GM12878 (cell line): Measurements from ENCODE around the gene TMC6. TPM values are rescaled to one million over a fixed set of nuclear protein-coding genes. Genes with fewer than 3 reads are reported as not detected.

ENCODE experiments used
- ATAC-seq: fragments of 200-7000 bp; cut with Tn5 transposase; 3 replicates; pipeline ENCODE4 v1.9.1; 2020; ENCODE audit warnings: mild to moderate bottlenecking, moderate library complexity
- BruUV-seq: library from RNA; stranded (reverse); fragments of 400-500 nt; replicated peaks from 2 replicates; lab custom pipeline; 2021; lab: Mats Ljungman, UMichigan
- CTCF ChIA-PET: fragments of 300-600 bp; sonication (Branson Sonifier 250); formaldehyde crosslinking; extraction: SDS; loops from one replicate; lab custom pipeline; 2021; ENCODE audit warnings: inconsistent platforms; lab: Yijun Ruan, JAX
- POLR2A ChIA-PET: fragments of 350-600 bp; formaldehyde crosslinking; extraction: SDS; loops from one replicate; lab custom pipeline; 2021; ENCODE audit warnings: inconsistent platforms; lab: Charles Lee
- RAD21 ChIA-PET: fragments of 300-600 bp; sonication (Branson Sonifier 250); formaldehyde crosslinking; loops from one replicate; lab custom pipeline; 2023; ENCODE audit warnings: antibody characterized with exemption; ENCODE audit not compliant: unreplicated experiment; lab: Charles Lee
- SMC1A ChIA-PET: fragments of 300-600 bp; sonication (Branson Sonifier 250); formaldehyde crosslinking; loops from one replicate; lab custom pipeline; 2023; ENCODE audit not compliant: unreplicated experiment, uncharacterized antibody; lab: Charles Lee
- DNase-seq: peaks from one replicate; pipeline ENCODE4 v3.0.0-alpha.2; 2011; ENCODE audit warnings: low read depth, low spot score
- FAIRE-seq: peaks from 3 replicates; lab custom pipeline; 2011; peaks lifted over from hg19 to GRCh38; lab: Jason Lieb, UNC
- H2AFZ ChIP-seq: 2 replicates; pipeline ENCODE4 v1.6.0; 2011; ENCODE audit warnings: low read depth, low read length, control low read depth; ENCODE audit not compliant: control insufficient read depth
- H3K27ac ChIP-seq: 2 replicates; pipeline ENCODE4 v1.5.1; 2011; ENCODE audit warnings: control low read depth; ENCODE audit not compliant: control insufficient read depth, insufficient read depth
- H3K27me3 ChIP-seq, 2 experiments: replicated peaks in 1 of 2; 2 replicates each; pipeline versions ENCODE4 v1.6.0 to v1.6.1; 2011; ENCODE audit warnings: low read length in 1 of 2; ENCODE audit not compliant: control insufficient read depth in 2 of 2, insufficient read depth in 2 of 2
- H3K36me3 ChIP-seq, 2 experiments: 2 replicates each; pipeline ENCODE4 v1.5.1; 2011; ENCODE audit warnings: low read length in 1 of 2; ENCODE audit not compliant: control insufficient read depth in 2 of 2, insufficient read depth in 2 of 2
- H3K4me1 ChIP-seq: 2 replicates; pipeline ENCODE4 v1.6.1; 2011; ENCODE audit warnings: mild to moderate bottlenecking, low read length, moderate library complexity, mixed read lengths; ENCODE audit not compliant: control insufficient read depth, insufficient read depth
- H3K4me2 ChIP-seq: 2 replicates; pipeline ENCODE4 v1.6.0; 2011; ENCODE audit warnings: control low read depth; ENCODE audit not compliant: control insufficient read depth, insufficient read depth
- H3K4me3 ChIP-seq: fragments of 200-600 bp; sonication (generic); 2 replicates; pipeline ENCODE4 v1.5.1; 2016
- H3K79me2 ChIP-seq: 2 replicates; pipeline ENCODE4 v1.6.0; 2011; ENCODE audit warnings: low read length; ENCODE audit not compliant: control insufficient read depth, insufficient read depth
- H3K9ac ChIP-seq: 2 replicates; pipeline ENCODE4 v1.8.0; 2011; ENCODE audit warnings: low read length, control low read depth, mixed read lengths; ENCODE audit not compliant: control insufficient read depth, insufficient read depth
- H3K9me3 ChIP-seq: replicated peaks from 3 replicates; pipeline ENCODE4 v1.5.1; 2011; ENCODE audit warnings: mild to moderate bottlenecking, low read length; ENCODE audit not compliant: control insufficient read depth, insufficient read depth
- H4K20me1 ChIP-seq: 2 replicates; pipeline ENCODE4 v1.6.0; 2011; ENCODE audit not compliant: control insufficient read depth, insufficient read depth
- ATF3 ChIP-seq: IDR thresholded peaks from 2 replicates; pipeline ENCODE4 v1.6.1; 2011; ENCODE audit warnings: low read depth, mild to moderate bottlenecking, low read length, moderate library complexity, borderline replicate concordance; ENCODE audit errors: extremely low read depth
- CTCF ChIP-seq, 3 experiments: IDR thresholded peaks in 2 of 3; conservative IDR thresholded peaks in 1 of 3; 2 replicates each; pipeline ENCODE4 v1.5.1; 2011; ENCODE audit warnings: low read depth in 3 of 3, low read length in 3 of 3, mild to moderate bottlenecking in 3 of 3, control low read depth in 2 of 3, moderate library complexity in 2 of 3, inconsistent platforms in 1 of 3, mixed read lengths in 1 of 3; ENCODE audit not compliant: control insufficient read depth in 2 of 3, insufficient read depth in 1 of 3; ENCODE audit errors: extremely low read depth in 1 of 3
- EGR1 ChIP-seq, 2 experiments: IDR thresholded peaks; 1 replicate in 1 of 2; 2 replicates in 1 of 2; pipeline ENCODE4 v1.6.1; 2011 to 2012; ENCODE audit warnings: low read depth in 2 of 2, low read length in 2 of 2, borderline replicate concordance in 1 of 2, mild to moderate bottlenecking in 1 of 2, moderate library complexity in 1 of 2
- EP300 ChIP-seq, 2 experiments: fragments of 150-350 bp in 1 of 2; IDR thresholded peaks; 2 replicates each; pipeline ENCODE4 v1.6.1; 2011 to 2012; ENCODE audit warnings: low read depth in 2 of 2, low read length in 2 of 2, borderline replicate concordance in 1 of 2, improper control_type of control experiment in 1 of 2, inconsistent platforms in 1 of 2; ENCODE audit not compliant: control insufficient read depth in 1 of 2
- IKZF1 ChIP-seq: fragments of 450-650 bp; conservative IDR thresholded peaks from 2 replicates; pipeline ENCODE4 v1.6.1; 2017; ENCODE audit warnings: antibody characterized with exemption, mild to moderate bottlenecking
- IKZF2 ChIP-seq, 2 experiments: fragments of 450-650 bp; IDR thresholded peaks; 2 replicates each; pipeline ENCODE4 v1.6.1; 2017; ENCODE audit warnings: mild to moderate bottlenecking in 2 of 2, moderate library complexity in 2 of 2
- KDM1A ChIP-seq: fragments of 200-600 bp; sonication (generic); IDR thresholded peaks from 2 replicates; pipeline ENCODE4 v1.6.1; 2016; ENCODE audit warnings: borderline replicate concordance
- MTA2 ChIP-seq: fragments of 450-650 bp; IDR thresholded peaks from 2 replicates; pipeline ENCODE4 v1.6.1; 2016; ENCODE audit warnings: low read depth, mild to moderate bottlenecking, moderate library complexity
- MXI1 ChIP-seq: fragments of 150-350 bp; IDR thresholded peaks from 2 replicates; pipeline ENCODE4 v1.6.1; 2011; ENCODE audit warnings: low read depth, mild to moderate bottlenecking, inconsistent platforms, low read length, improper control_type of control experiment
- PML ChIP-seq: IDR thresholded peaks from 2 replicates; pipeline ENCODE4 v1.6.1; 2012; ENCODE audit warnings: low read length, inconsistent platforms
- PRDM15 ChIP-seq: fragments of 450-650 bp; formaldehyde crosslinking; IDR thresholded peaks from 2 replicates; pipeline ENCODE4 v1.4.0; 2020; ENCODE audit warnings: mild to moderate bottlenecking, moderate library complexity
- SPI1 ChIP-seq: IDR thresholded peaks from 2 replicates; pipeline ENCODE4 v1.6.1; 2011; ENCODE audit warnings: low read depth, mild to moderate bottlenecking, low read length, moderate library complexity, borderline replicate concordance; ENCODE audit not compliant: insufficient read depth
- USF2 ChIP-seq: IDR thresholded peaks from 2 replicates; pipeline ENCODE4 v1.6.1; 2011; ENCODE audit warnings: low read depth, low read length, improper control_type of control experiment, borderline replicate concordance
- YBX1 ChIP-seq: fragments of 450-650 bp; IDR thresholded peaks from 2 replicates; pipeline ENCODE4 v1.6.1; 2016; ENCODE audit warnings: antibody characterized with exemption
- WGBS: methylation state at CpG from one replicate; pipeline ENCODE4 v1.1.6; 2016; ENCODE audit warnings: low lambda C conversion rate; ENCODE audit not compliant: insufficient replicate concordance, insufficient coverage; ENCODE audit errors: missing lambda C conversion rate; 5-methylcytosine and 5-hydroxymethylcytosine counted together
- in situ Hi-C: fragments of 300-500 bp; cut with MboI; formaldehyde crosslinking; loops from 9 replicates; pipeline ENCODE4 v1.14.3; 2018; ENCODE audit warnings: mixed read lengths
- intact Hi-C: fragments of 100-400 bp; cut with micrococcal nuclease; formaldehyde crosslinking; loops from one replicate; pipeline ENCODE4 v1.14.2; 2022; ENCODE audit not compliant: unreplicated experiment
- polyA plus RNA-seq, 11 experiments: library from polyadenylated mRNA; depleted of rRNA in 4 of 11; unstranded in 6 of 11; stranded (reverse) in 5 of 11; fragments of >200 nt; fragmentation: Nextera tagmentation in 4 of 11; fragmentation: Illumina TruSeq in 1 of 11; extraction: Ambion mirVana in 4 of 11; extraction: Trizol in 1 of 11; gene quantifications; 1 replicate in 1 of 11; 2 replicates in 10 of 11; pipeline versions ENCODE4 v1.2.1 to v1.2.3, GENCODE V29; 2011 to 2016; ENCODE audit warnings: inconsistent platforms in 2 of 11, missing spikeins in 2 of 11, low read depth in 1 of 11
- total RNA-seq, 4 experiments: library from RNA; depleted of rRNA in 3 of 4; stranded (reverse); fragments of >200 nt in 3 of 4; fragmentation: Illumina TruSeq in 1 of 4; extraction: Trizol in 1 of 4; gene quantifications; 2 replicates each; pipeline versions ENCODE4 v1.2.1 to v1.2.3, GENCODE V29; 2013 to 2021

Gene TMC6
- total and polyA plus RNA-seq, 10 of the 15 experiments (the other 5 are each of a cell fraction or from before 2014, with no cell fraction given), result 1.9 to 232 (median 60.6) TPM

- H3K36me3 ChIP-seq, result peaks cover 0 to 5% of the 10 kb centered on the region in 2 experiments; a peak in 2 of 4 replicates
- no peak overlapping the region for H3K9ac ChIP-seq
- SMC1A ChIA-PET, result interaction anchor here (0.5 kb wide), 1 partner anchor 83 kb away, joined by 3 read pairs; no protein-coding TSS in a partner anchor
- H3K9me3 ChIP-seq, result no peaks in the 10 kb centered on the region; the same call in 2 of the 3 replicates
- DNase-seq (no peak), FAIRE-seq (no peak), ATAC-seq (no peak)
- H4K20me1 ChIP-seq, result no peaks in the 10 kb centered on the region
- no peak overlapping the region for H3K27ac ChIP-seq
- TF ChIP-seq MXI1 (no peak), IKZF2 (IDR thresholded peaks at IDR 0.05) (no peak), EGR1 (IDR thresholded peaks at IDR 0.05; ENCODE audit: borderline replicate concordance in 1 of 2, low read depth in 2 of 2, low read length in 2 of 2) (no peak), ATF3 (no peak), IKZF1 (no peak), YBX1 (no peak), USF2 (no peak), KDM1A (no peak), SPI1 (no peak), PRDM15 (CRISPR knock-in tag) (no peak), CTCF (IDR thresholded peaks at IDR 0.05 in 2 of 3, conservative IDR thresholded peaks at IDR 0.05 in 1 of 3; ENCODE audit: control insufficient read depth in 2 of 3, extremely low read depth in 1 of 3, insufficient read depth in 1 of 3, low read depth in 3 of 3, low read length in 3 of 3) (no peak), EP300 (IDR thresholded peaks at IDR 0.05; ENCODE audit: borderline replicate concordance in 1 of 2, control insufficient read depth in 1 of 2, low read depth in 2 of 2, low read length in 2 of 2) (no peak), PML (no peak), MTA2 (no peak)
- H3K4me1 ChIP-seq, result no peaks in the 10 kb centered on the region
- no peak overlapping the region for H2AFZ ChIP-seq
- in situ Hi-C loops (no loop called here), intact Hi-C loops (no loop called here)
- CTCF ChIA-PET, result interaction anchor here (0.6 to 1.2 kb wide), 3 partner anchors 18 to 94 kb away, joined by 3 to 6 read pairs (median 3); no protein-coding TSS in a partner anchor
- no peak overlapping the region for H3K4me3 ChIP-seq
- no peaks in the 10 kb centered on the region for H3K27me3 ChIP-seq
- POLR2A ChIA-PET, result no interaction called here
- 75% methylated on average over 4 of the region's 4 CpGs for WGBS
- no peaks in the 10 kb centered on the region for H3K79me2 ChIP-seq
- BruUV-seq, result no TSS peak
- RAD21 ChIA-PET, result no interaction called here
- no peak overlapping the region for H3K4me2 ChIP-seq
These were observed 25.2 kb downstream of the TMC6 start for GRCh38 chr17:78103311-78103710.
